Non-pigmented ciliary epithelial cell (primary cell): ENCODE data around the gene ZNF280B.
"Not testable (repeated sequence)": the region's sequence is repeated elsewhere in the genome, so short reads cannot be mapped to it uniquely, and the experiment has no call there.

Experiments
- DNase-seq: peaks from one replicate; pipeline ENCODE4 v3.0.0-alpha.2; 2010; ENCODE audit warnings: low read depth

ZNF280B gene

GRCh38 chr22:22463855-22464540 lies 44.5 kb downstream of the ZNF280B start:
- DNase-seq = peak; percentile 10

GRCh38 chr22:22462813-22463567 lies 45.6 kb downstream of the ZNF280B start:
- no peak for DNase-seq

- DNase-seq = no peak
These were observed 47.0 kb downstream of the ZNF280B start for GRCh38 chr22:22461583-22461982.

- no peak for DNase-seq
These were observed 47.4 kb downstream of the ZNF280B start for GRCh38 chr22:22461111-22461510.

DNA sequence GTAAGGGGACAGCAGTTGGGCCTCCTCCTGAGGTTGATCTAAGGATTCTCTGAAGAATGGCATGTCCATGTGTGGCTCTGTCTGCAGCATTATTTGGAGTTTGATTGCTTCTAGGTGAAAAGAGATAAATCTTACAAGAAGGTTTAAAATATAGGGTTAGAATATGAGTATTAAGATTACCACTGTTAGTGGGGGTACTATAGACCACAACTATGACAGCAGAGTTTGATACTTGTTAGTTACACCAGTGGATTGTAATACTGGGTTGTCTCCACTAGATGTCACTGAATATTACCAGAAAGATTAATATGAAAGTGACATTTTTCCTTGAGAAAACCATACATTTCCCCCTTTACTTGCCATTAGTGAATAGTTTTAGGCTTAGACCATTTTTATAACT lies 47.9 kb downstream of the ZNF280B start:
- no peak for DNase-seq

DNA sequence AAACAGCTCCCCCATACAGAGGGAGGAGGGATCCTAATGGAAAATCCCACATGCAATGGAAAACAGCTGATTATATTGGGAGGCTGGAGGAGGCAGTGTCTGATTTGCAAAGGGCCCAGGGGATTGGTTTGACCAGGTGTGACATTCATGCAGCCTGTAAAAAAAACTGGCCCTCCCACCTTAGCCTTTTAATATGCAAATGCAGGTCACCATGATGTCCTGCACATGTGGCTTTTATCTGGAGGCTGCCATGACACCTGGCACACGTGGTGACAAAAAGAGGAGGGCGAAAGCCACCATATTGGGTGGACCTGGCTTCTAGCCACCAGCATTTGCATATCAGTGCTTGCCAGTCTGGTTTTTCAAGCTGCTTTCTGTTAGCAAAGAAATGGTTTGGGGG lies 48.5 kb downstream of the ZNF280B start:
- no peak for DNase-seq

DNA sequence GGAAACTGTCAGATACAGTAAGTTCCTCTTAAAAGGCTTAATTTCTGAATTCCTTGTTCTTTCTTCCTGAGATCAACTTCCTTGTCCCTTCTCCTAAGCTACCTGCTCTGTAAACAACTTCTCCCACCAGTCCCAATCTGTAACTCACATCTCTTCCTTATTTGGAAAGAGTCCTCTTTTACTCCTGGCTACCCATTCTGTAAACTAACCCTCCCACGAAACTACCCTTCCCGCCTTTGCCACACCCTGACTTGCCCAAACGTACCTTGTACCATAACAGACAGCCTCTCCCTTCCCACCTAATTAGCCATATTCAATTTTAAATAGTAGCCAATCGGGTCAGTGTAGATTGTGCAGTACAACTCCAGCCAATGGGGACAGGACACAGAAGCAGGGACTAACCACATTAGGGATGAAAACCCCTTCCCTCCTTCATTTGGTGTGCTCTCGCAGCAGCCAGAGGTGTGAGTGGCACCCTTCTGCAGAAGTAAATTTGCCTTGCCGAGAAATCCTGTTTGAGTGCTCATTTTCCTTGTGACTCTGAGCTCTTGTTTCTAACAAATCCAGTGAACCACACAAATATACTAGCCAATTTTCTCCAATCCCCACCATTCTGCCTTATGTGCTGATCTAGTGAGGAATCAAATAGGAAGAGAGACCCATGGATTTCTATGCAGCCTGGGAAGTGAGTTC lies 49.5 kb downstream of the ZNF280B start:
- no peak for DNase-seq

DNA sequence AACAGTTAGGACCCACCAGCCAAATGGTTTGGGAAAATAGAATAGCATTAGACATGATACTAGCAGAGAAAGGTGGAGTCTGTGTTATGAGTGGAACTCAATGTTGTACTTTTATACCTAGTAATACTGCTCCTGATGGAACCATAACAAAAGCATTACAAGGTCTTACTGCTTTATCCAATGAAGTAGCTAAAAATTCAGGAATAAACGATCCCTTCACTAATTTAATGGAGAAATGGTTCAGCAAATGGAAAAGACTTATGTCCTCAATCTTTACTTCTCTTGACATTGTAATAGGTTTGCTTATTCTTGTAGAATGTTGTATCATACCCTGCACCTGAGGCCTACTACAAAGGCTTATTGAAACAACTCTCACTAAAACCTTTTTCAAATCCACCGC lies 50.2 kb downstream of the ZNF280B start:
- no peak for DNase-seq

GRCh38 chr22:22454997-22455396 lies 53.5 kb downstream of the ZNF280B start:
- no peak for DNase-seq

DNA sequence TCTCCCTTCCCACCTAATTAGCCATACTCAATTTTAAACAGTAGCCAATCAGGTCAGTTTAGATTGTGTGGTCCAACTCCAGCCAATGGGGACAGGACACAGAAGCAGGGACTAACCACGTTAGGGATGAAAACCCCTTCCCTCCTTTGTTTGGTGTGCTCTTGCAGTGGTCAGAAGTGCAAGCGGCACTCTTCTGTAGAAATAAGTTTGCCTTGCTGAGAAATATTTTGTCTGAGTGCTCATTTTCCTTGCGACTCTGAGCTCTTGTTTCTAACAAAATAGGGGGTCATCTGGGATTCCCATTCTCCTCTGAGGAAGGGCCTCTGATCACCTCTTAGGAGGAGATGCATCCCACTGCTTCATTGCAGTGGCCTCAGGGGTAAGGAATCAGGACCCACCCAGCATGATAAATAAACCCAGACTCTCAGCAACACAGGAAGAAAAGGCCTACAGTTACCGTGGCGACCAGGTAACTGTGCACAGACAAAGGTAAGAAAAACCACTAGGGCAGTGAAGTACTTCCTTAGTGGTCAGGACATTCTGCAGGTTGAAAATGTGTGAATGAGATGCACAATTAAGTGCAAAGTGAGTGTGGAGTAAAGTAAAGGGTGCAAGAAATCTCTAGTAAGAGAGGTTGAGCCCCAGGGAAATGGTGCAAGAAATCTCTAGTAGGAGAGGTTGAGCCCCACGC lies 55.4 kb downstream of the ZNF280B start:
- no peak for DNase-seq

DNA sequence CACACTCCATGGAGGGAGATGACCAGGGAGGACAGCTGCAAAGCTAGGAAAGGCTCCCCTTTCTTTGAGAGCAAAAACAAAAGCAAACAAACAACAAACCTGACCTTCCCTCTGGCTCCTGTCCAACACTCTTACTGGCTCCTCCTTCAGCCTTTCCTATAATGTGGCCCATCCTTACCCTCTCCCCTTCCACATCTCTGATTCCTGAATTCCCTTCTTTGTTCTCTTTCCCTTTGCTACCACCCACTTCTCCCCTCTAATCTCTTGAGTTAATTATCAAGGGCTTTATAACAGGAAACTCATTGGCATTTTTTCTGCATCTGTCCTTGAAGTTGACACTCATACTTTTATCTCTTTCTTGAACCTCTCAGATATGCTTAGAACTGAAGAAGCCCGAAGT lies 56.3 kb downstream of the ZNF280B start:
- no peak for DNase-seq

GRCh38 chr22:22450343-22450839 lies 58.2 kb downstream of the ZNF280B start:
- DNase-seq = no peak

- no peak for DNase-seq
These were observed 58.7 kb downstream of the ZNF280B start for GRCh38 chr22:22449819-22450218.

- DNase-seq = no peak
These were observed 62.0 kb downstream of the ZNF280B start for GRCh38 chr22:22446517-22446916.

DNA sequence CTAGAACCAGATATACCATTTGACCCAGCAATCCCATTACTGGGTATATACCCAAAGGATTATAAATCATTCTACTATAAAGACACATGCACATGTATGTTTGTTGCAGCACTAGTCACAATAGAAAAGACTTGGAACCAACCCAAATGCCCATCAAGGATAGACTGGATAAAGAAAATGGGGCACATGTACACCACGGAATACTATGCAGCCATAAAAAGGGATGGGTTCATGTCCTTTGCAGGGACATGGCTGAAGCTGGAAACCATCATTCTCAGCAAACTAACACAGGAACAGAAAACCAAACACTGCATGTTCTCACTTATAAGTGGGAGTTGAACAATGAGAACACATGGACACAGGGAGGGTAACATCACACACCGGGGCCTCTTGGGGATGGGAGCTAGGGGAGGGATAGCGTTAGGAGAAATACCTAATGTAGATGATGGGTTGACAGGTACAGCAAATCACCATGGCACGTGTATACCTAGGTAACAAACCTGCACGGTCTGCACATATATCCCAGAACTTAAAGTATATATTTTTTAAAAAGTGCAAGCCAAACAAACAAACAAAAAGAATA lies 64.4 kb downstream of the ZNF280B start:
- DNase-seq = not testable (repeated sequence)

- no peak for DNase-seq
These were observed 65.4 kb downstream of the ZNF280B start for GRCh38 chr22:22442928-22443709.

GRCh38 chr22:22441626-22442025 lies 66.9 kb downstream of the ZNF280B start:
- DNase-seq = not testable (repeated sequence)

GRCh38 chr22:22440188-22440587 lies 68.4 kb downstream of the ZNF280B start:
- DNase-seq = no peak
